HG03060 (cell line): Measurements from ENCODE around the gene BACE2.
"Not testable (repeated sequence)": the region's sequence is repeated elsewhere in the genome, so short reads cannot be mapped to it uniquely, and the experiment has no call there.

ENCODE experiments used
- ATAC-seq: cut with Tn5 transposase; IDR thresholded peaks from one replicate; pipeline ENCODE4 v1.9.1; 2021; ENCODE audit warnings: low read depth, moderate number of reproducible peaks; ENCODE audit not compliant: unreplicated experiment

The BACE2 gene

GRCh38 chr21:41256771-41257702 lies 89.1 kb downstream of the BACE2 start:
- no peak for ATAC-seq

DNA sequence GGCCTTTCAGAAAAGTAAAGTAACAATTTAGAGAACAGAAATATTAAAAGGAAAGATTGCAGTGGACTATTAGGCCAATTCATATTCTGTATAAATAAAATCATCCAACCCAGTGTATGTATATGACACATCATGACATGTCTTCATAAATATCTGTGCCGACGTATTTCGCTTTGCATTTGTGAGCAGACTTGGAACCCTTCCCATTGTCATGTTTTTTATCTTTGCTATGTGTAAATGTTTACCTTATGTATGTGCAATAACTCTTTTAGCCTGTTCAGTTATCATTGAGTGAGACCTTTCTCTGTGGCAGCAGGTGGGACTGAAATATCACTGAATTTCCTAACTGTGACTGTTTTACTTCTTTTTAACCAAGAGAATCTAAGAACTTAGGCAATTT lies 90.7 kb downstream of the BACE2 start:
- no peak for ATAC-seq

DNA sequence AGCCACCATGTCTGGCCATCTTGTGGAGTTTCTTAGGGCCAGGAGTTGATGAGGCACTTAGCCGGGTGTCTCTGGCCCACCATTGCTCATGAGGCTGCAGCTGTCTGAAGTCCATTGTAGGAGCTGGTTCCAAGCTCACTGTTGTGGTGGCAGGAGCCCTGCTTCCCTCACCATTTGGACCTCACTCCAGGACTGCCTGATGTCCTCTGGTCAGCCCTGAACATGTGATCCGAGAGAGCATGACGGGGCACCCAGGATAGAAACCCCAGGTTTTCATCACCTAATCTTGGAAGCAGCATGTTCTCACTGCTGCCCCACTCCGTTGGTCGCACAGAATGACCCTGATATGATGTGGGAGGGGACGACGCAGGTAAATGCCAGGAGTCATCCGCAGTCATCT lies 92.5 kb downstream of the BACE2 start:
- ATAC-seq = no peak

GRCh38 chr21:41267346-41267745 lies 99.4 kb downstream of the BACE2 start:
- ATAC-seq = no peak

DNA sequence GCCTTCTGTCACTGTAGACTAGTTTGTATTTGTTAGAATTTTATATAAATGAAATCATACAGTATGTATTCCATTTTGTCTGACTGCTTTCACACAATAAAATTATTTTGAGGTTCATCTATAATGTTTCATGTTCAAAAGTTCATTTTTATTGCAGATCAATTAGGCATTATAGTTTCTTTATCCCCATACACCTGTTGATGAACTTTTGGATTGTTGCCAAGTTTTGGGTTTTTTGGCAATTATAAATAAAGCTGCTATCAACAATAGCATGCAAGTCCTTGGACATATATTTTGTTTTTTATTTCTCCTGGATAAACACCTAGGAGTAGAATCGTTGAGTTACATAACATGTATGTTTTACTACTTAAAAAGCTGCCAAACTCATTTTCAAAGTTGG lies 101.6 kb downstream of the BACE2 start:
- no peak for ATAC-seq

DNA sequence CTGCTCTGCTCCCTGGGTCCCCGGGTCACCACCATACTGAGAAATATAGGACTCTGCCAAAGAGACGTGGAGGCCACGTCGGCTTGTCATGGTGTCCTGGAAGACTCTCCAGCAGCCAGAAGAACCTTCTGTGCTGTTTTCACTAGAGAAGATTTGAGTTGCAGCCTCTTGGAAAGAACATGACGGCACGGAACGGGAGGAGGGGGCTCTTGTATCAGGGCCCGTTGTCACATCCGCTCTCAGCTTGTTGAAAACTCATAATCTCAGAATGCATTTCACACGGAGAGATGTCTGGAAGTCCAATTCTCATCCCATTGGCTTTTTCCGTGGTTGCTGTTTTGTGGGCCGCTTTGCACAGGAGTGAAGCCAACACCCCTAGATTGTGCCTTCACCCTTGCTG lies 109.2 kb downstream of the BACE2 start:
- ATAC-seq = no peak

DNA sequence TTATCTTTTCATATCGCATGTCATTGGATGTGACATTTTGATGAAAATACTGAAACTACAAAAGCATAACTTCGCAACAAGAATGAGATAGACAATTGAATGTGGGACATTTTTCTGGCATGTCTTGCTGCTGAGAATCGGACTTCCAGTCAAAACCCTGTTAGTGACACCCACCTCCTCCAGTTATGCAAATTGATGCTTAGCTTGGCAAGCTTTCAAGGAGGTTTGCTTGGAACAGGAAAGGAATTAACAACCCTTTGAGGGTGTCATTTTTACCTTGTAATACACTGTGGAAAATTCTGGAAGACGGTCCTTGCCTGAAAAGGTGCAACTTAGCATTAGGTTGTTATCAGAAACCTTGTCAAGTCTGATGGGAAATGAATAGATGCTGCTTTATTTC lies 109.9 kb downstream of the BACE2 start:
- ATAC-seq = no peak

GRCh38 chr21:41280115-41280919 lies 112.4 kb downstream of the BACE2 start:
- no peak for ATAC-seq

DNA sequence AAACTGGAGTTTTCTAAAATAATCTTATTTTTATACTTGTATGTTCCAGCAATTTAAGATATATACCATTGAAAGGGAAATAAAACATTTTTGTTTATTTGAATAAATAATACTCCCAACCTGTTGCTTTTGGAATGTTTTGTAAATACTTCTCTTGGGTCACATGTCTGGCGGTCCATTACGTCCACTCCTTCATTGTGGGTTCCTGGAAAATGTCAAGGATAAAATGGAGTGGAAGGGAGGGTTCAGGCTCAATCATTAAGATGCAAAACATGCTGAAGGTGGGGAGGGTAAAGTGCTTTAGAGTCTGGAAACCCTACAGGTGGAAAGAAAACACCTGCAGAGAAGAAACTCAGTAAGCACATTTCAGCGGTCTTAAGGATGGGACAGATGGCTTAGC lies 114.5 kb downstream of the BACE2 start:
- ATAC-seq = no peak

- ATAC-seq = no peak
These were observed 115.4 kb downstream of the BACE2 start for GRCh38 chr21:41283211-41283818.

- no peak for ATAC-seq
These were observed 121.5 kb downstream of the BACE2 start for GRCh38 chr21:41289431-41289830.

DNA sequence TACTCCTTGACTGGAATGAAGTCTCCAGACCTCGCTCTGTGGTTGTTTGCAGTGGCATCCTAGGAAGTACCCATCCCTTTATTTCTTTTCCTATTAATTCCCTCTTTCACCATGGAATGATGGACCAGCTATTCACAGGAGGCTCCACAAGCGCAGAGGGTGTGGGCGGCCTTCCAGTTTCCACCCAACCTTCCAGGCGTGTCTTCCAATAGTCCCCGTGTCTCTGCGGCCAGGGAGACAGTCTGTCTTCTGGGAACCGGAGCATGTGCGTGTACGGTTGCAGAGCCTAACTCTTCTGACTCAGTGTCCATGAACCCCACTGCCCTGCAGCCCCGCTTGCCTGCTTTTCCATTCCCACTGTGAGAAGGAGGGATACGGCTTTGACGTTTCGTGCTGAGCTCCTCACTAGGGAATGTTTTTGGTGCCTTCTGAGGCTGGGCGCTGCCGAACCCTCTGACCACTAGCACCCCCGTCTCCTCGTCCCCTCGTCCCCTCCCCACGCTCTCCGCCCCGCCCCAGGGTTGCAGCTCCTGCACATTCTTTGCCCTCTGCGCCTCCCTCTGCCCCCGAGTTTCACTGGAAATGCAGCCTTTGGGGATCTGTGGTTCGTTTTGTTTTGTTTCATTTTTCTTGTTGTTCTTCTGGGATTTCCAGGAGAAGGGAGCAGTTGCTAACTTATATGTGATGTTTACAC lies 122.3 kb downstream of the BACE2 start:
- no peak for ATAC-seq

DNA sequence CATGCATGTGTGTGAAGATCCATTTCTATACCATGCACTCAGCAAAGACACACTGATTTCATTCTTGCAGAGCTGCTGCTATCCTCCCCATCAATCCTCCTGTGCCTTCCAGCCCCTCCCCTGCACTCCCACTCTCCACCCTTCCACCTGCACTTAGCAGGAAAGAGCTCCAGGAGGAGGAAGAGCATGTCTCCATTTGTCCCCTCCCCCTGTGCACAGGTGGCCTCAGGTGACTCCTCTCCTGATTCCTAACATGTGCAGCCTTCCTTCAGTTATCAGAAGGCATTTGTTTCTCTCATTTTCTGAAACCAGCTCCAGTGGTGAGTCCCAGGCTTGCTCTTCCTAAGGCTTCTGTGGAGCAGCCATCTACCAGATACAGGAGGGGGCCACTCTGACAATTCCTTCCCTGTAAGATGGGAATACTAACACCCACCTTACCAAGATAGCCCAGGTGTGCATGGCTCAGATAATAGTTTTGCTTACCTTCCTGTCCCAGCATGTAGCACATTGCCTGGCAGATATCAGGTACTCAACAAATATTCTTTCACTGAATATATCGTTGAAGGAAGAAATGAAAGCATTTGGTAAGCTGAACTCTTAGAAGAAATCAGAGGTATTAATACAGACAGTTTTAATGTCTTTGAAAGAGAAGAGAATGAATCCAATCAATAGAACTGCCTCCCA lies 126.7 kb downstream of the BACE2 start:
- ATAC-seq = no peak

DNA sequence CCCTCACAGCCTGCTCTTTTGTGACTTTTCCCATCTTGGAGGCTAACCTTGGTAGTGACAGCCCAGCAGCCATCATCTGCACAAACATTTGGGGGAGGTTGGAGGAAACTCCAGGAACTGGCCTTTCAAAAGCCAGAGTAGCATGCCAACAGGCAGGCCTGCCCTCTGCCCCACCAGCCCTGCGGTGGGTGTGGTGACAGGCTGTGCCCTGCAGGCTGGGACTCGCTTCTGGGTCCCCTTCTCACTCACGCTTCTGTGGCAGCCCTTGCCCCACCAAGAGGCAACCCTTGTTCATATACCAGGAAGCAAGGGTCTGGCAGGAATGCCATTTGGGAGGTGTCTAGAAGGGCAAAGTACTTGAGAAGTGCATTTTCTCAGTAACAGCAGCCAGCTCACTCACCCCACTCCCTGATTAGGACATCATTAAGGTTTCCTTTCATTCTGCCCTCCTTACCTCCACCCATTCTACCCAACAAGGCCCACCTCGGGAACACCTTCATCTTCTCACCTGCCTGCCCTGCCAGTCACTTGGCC lies 127.8 kb downstream of the BACE2 start:
- ATAC-seq = no peak

GRCh38 chr21:41302976-41303375 lies 135.0 kb downstream of the BACE2 start:
- ATAC-seq = no peak

GRCh38 chr21:41304068-41304720 lies 136.2 kb downstream of the BACE2 start:
- ATAC-seq = no peak

- no peak for ATAC-seq
These were observed 139.3 kb downstream of the BACE2 start for GRCh38 chr21:41307219-41307618.

GRCh38 chr21:41313285-41314164 lies 145.6 kb downstream of the BACE2 start:
- not testable (repeated sequence) for ATAC-seq
